ENCODE data around the gene SCTR.

DNA sequence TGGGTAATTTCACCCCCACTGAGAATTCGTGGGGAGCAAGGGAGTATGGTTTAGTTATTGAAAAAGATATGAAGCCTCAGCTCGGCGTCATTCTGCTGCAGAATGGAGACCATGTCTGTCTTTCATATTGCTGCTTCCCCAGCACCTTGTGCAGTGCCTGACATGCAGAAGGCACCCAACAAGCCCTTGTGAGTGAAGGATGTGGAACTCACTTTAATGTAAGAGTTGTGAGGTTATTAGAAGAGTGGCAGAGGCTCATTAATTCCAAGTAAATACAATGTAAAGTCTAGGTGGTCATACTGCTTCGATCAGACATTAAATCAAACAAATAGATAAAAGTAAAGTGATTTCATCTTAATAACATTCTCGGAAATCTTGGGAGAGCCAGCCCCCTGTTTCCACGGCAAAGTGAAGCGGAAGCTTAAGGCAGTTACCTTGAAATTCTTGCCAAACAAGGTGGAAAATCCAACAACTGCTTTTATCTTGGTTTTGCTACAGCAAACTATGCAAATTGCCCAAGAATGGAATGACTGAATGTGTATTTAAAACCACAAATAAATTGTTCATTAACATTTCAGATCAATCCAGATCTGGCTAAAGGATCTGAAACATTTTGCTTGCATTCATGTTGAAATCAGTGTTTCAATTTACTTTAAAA lies 29.5 kb upstream of the SCTR start:
- no peak for TF ChIP-seq CTCF (IDR thresholded peaks at IDR 0.05 in 8 of 11, conservative IDR thresholded peaks at IDR 0.05 in 3 of 11)
- TF ChIP-seq POLR2AphosphoS5 (IDR thresholded peaks at IDR 0.05): no peak
- no peak for TF ChIP-seq POLR2A (IDR thresholded peaks at IDR 0.05)
